ENCODE data around the gene MAP7D2. TPM values are rescaled to one million over a fixed set of nuclear protein-coding genes. Genes with fewer than 3 reads are reported as not detected.

The MAP7D2 gene
- total and polyA plus RNA-seq, 2 of the 13 experiments (the other 11 are each of a cell fraction or from before 2014, with no cell fraction given) = 9.6 to 10.5 TPM

GRCh38 chrX:20028588-20028987 lies 88.1 kb downstream of the MAP7D2 start (continued):
- TF ChIP-seq, protein P1, sequence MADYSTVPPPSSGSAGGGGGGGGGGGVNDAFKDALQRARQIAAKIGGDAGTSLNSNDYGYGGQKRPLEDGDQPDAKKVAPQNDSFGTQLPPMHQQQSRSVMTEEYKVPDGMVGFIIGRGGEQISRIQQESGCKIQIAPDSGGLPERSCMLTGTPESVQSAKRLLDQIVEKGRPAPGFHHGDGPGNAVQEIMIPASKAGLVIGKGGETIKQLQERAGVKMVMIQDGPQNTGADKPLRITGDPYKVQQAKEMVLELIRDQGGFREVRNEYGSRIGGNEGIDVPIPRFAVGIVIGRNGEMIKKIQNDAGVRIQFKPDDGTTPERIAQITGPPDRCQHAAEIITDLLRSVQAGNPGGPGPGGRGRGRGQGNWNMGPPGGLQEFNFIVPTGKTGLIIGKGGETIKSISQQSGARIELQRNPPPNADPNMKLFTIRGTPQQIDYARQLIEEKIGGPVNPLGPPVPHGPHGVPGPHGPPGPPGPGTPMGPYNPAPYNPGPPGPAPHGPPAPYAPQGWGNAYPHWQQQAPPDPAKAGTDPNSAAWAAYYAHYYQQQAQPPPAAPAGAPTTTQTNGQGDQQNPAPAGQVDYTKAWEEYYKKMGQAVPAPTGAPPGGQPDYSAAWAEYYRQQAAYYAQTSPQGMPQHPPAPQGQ (CRISPR knock-in tag; IDR thresholded peaks at IDR 0.05; ENCODE audit: borderline replicate concordance) = no peak
- TF ChIP-seq, protein P2, sequence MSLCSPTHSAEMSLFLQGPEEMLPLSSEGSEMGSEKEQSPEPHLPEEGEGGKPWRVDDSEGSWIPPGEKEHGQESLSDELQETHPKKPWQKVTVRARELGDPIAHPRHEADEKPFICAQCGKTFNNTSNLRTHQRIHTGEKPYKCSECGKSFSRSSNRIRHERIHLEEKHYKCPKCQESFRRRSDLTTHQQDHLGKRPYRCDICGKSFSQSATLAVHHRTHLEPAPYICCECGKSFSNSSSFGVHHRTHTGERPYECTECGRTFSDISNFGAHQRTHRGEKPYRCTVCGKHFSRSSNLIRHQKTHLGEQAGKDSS (CRISPR knock-in tag; IDR thresholded peaks at IDR 0.05; ENCODE audit: borderline replicate concordance, low read depth) = peak; percentile 4; the same call in 1 of the 2 replicates
- no peak for TF ChIP-seq ZNF597 (CRISPR knock-in tag; IDR thresholded peaks at IDR 0.05)
- TF ChIP-seq MLLT10 (CRISPR knock-in tag; IDR thresholded peaks at IDR 0.05) = no peak
- no peak for TF ChIP-seq ZNF17 (CRISPR knock-in tag; IDR thresholded peaks at IDR 0.05)
- TF ChIP-seq NFIB (CRISPR knock-in tag; IDR thresholded peaks at IDR 0.05; ENCODE audit: borderline replicate concordance) = no peak
- peak; percentile 42; the same call in 1 of the 2 replicates for TF ChIP-seq SOX5 (CRISPR knock-in tag; IDR thresholded peaks at IDR 0.05; ENCODE audit: borderline replicate concordance)
- no peak for TF ChIP-seq HES4 (CRISPR knock-in tag; IDR thresholded peaks at IDR 0.05; ENCODE audit: borderline replicate concordance)
- no peak for TF ChIP-seq ZNF850 (CRISPR knock-in tag; conservative IDR thresholded peaks at IDR 0.05)

- no peak for ATAC-seq
- H2AFZ ChIP-seq (ENCODE audit: low read length) = no peak overlapping the region
- in situ Hi-C loops (cut with HindIII; ENCODE audit: extremely low pct_ligation_motif_present, low pct_unique_long_range_greater_than_20kb) = no loop called here
- H3K27ac ChIP-seq (ENCODE audit: extremely low read length, insufficient read depth, low read length) = no peak overlapping the region
- H3K79me2 ChIP-seq (ENCODE audit: insufficient read depth, low read length) = no peaks in the 10 kb centered on the region
- peaks cover 0 to 1% of the 10 kb centered on the region in 2 experiments; a peak in 1 of 5 replicates for H3K36me3 ChIP-seq (replicated peaks in 1 of 2; ENCODE audit: control insufficient read depth in 1 of 2, insufficient read depth in 2 of 2, low read length in 2 of 2)
- DNase-seq (ENCODE audit: low spot score) = peak; percentile 50
- no peaks in the 10 kb centered on the region for H3K9me3 ChIP-seq (ENCODE audit: low read length)
- intact Hi-C loops (cut with micrococcal nuclease; ENCODE audit: unreplicated experiment) = no loop called here
- H3K4me2 ChIP-seq (ENCODE audit: low read depth, low read length) = no peak overlapping the region
- H3K9ac ChIP-seq (ENCODE audit: insufficient read depth, low read depth, low read length) = no peak overlapping the region
- peaks cover 47% of the 10 kb centered on the region for H3K4me1 ChIP-seq (ENCODE audit: insufficient read depth, low read length)
- CTCF ChIA-PET (ENCODE audit: low intra/inter-chr PET ratio, low total read pairs) = no interaction called here
- POLR2A ChIA-PET = no interaction called here
- H3K27me3 ChIP-seq (ENCODE audit: control insufficient read depth in 1 of 2, insufficient read depth in 2 of 2, low read length in 2 of 2) = no peaks in the 10 kb centered on the region
- no peak for TF ChIP-seq ZNF468 (CRISPR knock-in tag; IDR thresholded peaks at IDR 0.05)
- peak; percentile 31; the same call in 1 of the 2 replicates for TF ChIP-seq ETV5 (CRISPR knock-in tag; IDR thresholded peaks at IDR 0.05; ENCODE audit: borderline replicate concordance)
- TF ChIP-seq FOSL2 (CRISPR knock-in tag; IDR thresholded peaks at IDR 0.05) = peak; percentile 76
- no peak for TF ChIP-seq GABPA (IDR thresholded peaks at IDR 0.05; ENCODE audit: low read depth, low read length)
- peak; percentile 28; the same call in 1 of the 2 replicates for TF ChIP-seq GABPA (CRISPR knock-in tag; IDR thresholded peaks at IDR 0.05; ENCODE audit: low read depth)
- 0 out of 2 replicates have a peak, but pooled peaks have one; percentile 14 for TF ChIP-seq FOSL1 (CRISPR knock-in tag; IDR thresholded peaks at IDR 0.05; ENCODE audit: borderline replicate concordance)
- no peak overlapping the region for H3K4me3 ChIP-seq (replicated peaks in 1 of 3; ENCODE audit: insufficient read depth in 1 of 3, low read depth in 2 of 3, low read length in 3 of 3)
- no peak for FAIRE-seq
- H4K20me1 ChIP-seq (ENCODE audit: insufficient read depth, low read length) = no peaks in the 10 kb centered on the region
- BruUV-seq (replicated peaks) = no TSS peak
- 89% methylated on average over 2 of the region's 2 CpGs for WGBS (ENCODE audit: low lambda C conversion rate)
Measured at GRCh38 chrX:20026278-20026677, 90.4 kb downstream of the MAP7D2 start.

Measured in HepG2 (cell line).